Measurements from ENCODE around the gene GNAI2. TPM values are rescaled to one million over a fixed set of nuclear protein-coding genes. Genes with fewer than 3 reads are reported as not detected.

Gene GNAI2
- total and polyA plus RNA-seq, 8 donors, result 26.9 to 104 (median 51.9) TPM

DNA sequence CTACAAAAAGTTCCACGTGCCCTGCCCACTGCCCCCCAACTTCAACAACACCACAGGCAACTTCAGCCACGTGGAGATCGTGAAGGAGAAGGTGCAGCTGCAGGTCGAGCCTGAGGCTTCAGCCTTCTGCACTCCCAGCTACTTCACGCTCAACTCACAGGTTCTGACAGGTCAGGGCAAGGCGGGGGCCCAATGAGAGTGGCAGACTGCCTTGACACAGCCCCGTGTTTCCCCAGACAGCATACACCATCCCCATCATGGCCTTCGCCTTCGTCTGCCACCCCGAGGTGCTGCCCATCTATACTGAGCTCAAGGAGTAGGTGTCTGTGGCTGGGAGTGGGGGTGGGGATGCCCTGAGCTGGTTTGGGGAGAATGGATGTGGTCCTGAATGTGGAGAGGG, 18.3 kb upstream of the GNAI2 start:
- Histone ChIP-seq H3K4me1 (peaks cover 0 to 10% (median 3%) of the 10 kb centered on the region in 3 donors), H3K36me3 (peaks cover 0 to 18% (median 0%) of the 10 kb centered on the region in 3 donors), H3K9me3 (no peaks in the 10 kb centered on the region), H3K27me3 (no peaks in the 10 kb centered on the region), H3K27ac (no peak overlapping the region), H3K4me3 (no peak overlapping the region)
- FAIRE-seq (no peak), DNase-seq (peak in 1 of 6 donors; percentile 45), ATAC-seq (no peak)
- intact Hi-C loops (cut with DNase I), result no loop called here
- WGBS, 2 donors, result 83 to 85% methylated on average over 10 of the region's 10 CpGs
- TF ChIP-seq, protein P1, sequence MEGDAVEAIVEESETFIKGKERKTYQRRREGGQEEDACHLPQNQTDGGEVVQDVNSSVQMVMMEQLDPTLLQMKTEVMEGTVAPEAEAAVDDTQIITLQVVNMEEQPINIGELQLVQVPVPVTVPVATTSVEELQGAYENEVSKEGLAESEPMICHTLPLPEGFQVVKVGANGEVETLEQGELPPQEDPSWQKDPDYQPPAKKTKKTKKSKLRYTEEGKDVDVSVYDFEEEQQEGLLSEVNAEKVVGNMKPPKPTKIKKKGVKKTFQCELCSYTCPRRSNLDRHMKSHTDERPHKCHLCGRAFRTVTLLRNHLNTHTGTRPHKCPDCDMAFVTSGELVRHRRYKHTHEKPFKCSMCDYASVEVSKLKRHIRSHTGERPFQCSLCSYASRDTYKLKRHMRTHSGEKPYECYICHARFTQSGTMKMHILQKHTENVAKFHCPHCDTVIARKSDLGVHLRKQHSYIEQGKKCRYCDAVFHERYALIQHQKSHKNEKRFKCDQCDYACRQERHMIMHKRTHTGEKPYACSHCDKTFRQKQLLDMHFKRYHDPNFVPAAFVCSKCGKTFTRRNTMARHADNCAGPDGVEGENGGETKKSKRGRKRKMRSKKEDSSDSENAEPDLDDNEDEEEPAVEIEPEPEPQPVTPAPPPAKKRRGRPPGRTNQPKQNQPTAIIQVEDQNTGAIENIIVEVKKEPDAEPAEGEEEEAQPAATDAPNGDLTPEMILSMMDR (IDR thresholded peaks at IDR 0.05), result no peak

DNA sequence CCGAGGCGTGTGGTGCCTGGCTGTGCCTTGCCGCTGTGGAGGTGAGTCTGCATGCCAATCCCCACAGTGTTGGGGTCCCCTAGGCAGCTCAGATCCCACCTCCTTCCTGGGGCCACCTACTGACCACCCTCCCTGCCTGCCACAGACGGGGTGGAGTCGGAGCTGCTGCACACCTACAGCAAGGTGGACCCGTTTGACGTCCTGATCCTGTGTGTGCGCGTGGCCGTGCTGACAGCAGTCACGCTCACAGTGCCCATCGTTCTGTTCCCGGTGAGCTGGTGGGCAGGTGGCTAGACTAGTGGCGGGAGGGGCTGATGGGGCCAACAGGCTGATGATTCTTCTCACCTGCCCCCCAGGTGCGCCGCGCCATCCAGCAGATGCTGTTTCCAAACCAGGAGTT, 17.6 kb upstream of the GNAI2 start:
- peaks cover 0 to 18% (median 0%) of the 10 kb centered on the region in 3 donors for H3K36me3 ChIP-seq
- peaks cover 0 to 3% (median 0%) of the 10 kb centered on the region in 3 donors for H3K4me1 ChIP-seq
- intact Hi-C loops (cut with DNase I), result no loop called here
- no peak for ATAC-seq
- TF ChIP-seq, protein P1 (IDR thresholded peaks at IDR 0.05), result no peak
- no peaks in the 10 kb centered on the region for H3K27me3 ChIP-seq
- H3K9me3 ChIP-seq, result no peaks in the 10 kb centered on the region
- no peak overlapping the region for H3K27ac ChIP-seq
- DNase-seq, result peak in 1 of 6 donors; percentile 47
- 91 to 93% methylated on average over 16 to 17 of the region's 17 CpGs for WGBS, 2 donors
- H3K4me3 ChIP-seq, result no peak overlapping the region
- no peak for FAIRE-seq

DNA sequence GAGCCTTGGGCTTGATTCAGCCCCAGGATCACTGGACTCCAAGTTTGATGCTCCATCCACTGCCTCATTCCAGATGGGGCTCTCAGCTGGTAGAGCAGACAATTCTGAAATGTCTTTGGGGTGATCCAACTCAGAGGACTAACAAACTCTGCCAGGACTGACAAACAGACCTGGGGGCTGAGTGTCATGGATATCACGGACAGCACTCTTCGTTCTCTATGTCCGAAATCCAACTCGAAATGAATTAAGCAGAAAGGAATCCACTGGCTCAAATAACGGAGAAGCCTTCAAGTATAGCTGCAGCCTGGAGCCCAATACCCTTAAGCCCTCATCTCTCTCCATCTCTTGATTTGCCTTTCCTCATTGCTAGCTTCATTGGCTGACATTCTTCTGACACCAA, 16.7 kb upstream of the GNAI2 start:
- 91 to 95% methylated on average over 5 of the region's 5 CpGs for WGBS, 2 donors
- H3K9me3 ChIP-seq, result no peaks in the 10 kb centered on the region
- TF ChIP-seq, protein P1 (IDR thresholded peaks at IDR 0.05), result no peak
- ATAC-seq (no peak), FAIRE-seq (no peak), DNase-seq (no peak)
- intact Hi-C loops (cut with DNase I), result no loop called here
- no peaks in the 10 kb centered on the region for H3K27me3 ChIP-seq
- no peak overlapping the region for H3K27ac ChIP-seq
- peaks cover 0 to 3% (median 0%) of the 10 kb centered on the region in 3 donors for H3K4me1 ChIP-seq
- H3K4me3 ChIP-seq, result no peak overlapping the region
- peaks cover 0 to 18% (median 0%) of the 10 kb centered on the region in 3 donors for H3K36me3 ChIP-seq

DNA sequence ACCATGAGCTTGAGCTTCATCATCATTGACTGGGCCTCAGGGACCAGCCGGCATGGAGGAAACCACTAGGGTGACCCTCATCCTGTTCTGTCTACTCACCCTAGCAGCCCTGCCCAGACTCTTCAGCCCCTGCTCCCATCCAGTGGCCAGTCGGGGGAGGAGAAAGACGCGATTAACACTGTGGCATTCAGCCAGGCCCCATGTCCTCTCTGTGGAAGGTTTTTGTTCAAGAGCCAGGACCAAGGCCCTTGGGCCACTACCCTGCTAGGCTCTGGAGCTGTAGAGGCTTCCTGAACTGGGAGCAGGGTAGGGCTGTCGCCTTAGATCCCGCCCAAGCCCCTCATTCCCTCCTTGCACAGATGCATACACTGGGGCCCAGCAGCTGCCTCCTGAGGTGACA, 15.9 kb upstream of the GNAI2 start:
- peaks cover 0 to 18% (median 0%) of the 10 kb centered on the region in 3 donors for H3K36me3 ChIP-seq
- intact Hi-C loops (cut with DNase I), result no loop called here
- DNase-seq, result no peak
- H3K27ac ChIP-seq, result no peak overlapping the region
- 61 to 62% methylated on average over 6 of the region's 6 CpGs for WGBS, 2 donors
- H3K27me3 ChIP-seq, result no peaks in the 10 kb centered on the region
- H3K4me1 ChIP-seq, result peaks cover 0 to 3% (median 0%) of the 10 kb centered on the region in 3 donors
- no peak for ATAC-seq
- no peak for FAIRE-seq
- TF ChIP-seq, protein P1 (IDR thresholded peaks at IDR 0.05), result no peak
- no peak overlapping the region for H3K4me3 ChIP-seq
- H3K9me3 ChIP-seq, result no peaks in the 10 kb centered on the region

DNA sequence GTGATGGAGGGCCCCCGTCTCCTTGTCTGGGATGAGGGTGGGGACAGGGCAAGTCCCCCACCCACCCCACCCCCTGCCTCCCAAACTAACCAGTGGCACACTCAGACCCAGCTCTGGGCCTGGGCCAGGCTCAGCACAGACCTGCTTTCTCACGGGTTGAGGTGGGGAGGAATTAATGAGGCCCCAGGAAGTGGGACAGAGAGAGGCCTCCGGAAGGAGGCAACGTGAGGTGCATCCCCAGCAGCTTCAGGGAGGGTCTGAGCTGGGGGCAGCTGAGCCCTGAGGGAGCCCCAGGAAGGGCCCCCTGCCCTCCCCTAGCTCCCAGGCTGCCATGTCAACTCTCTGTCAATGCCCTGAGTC, 15.0 kb upstream of the GNAI2 start:
- H3K36me3 ChIP-seq, result peaks cover 0 to 18% (median 0%) of the 10 kb centered on the region in 3 donors
- H3K27ac ChIP-seq, result peak overlapping the region in 1 of 4 donors; percentile 28
- H3K4me1 ChIP-seq, result peaks cover 0 to 3% (median 0%) of the 10 kb centered on the region in 3 donors
- TF ChIP-seq, protein P1 (IDR thresholded peaks at IDR 0.05), result no peak
- H3K9me3 ChIP-seq, result no peaks in the 10 kb centered on the region
- FAIRE-seq (no peak), ATAC-seq (peak in 1 of 4 donors; percentile 8), DNase-seq (peak in 1 of 6 donors; percentile 39)
- no peaks in the 10 kb centered on the region for H3K27me3 ChIP-seq
- 49 to 57% methylated on average over 4 of the region's 4 CpGs for WGBS, 2 donors
- intact Hi-C loops (cut with DNase I), result no loop called here
- no peak overlapping the region for H3K4me3 ChIP-seq

All from pancreas (tissue), 10 donors.